Measurements from ENCODE around the gene RAB3IL1. TPM values are rescaled to one million over a fixed set of nuclear protein-coding genes. Genes with fewer than 3 reads are reported as not detected.

The RAB3IL1 gene
- total RNA-seq, 4 donors from 2014 or later: 14.0 to 31.5 (median 14.2) TPM

Small RNA genes lying within 50 kb of the gene (small RNA-seq; reads per million reads assigned to genes)
- gene MIR6746 (0 reads per million in 3 donors), gene RNU6-1243P (0 reads per million in 3 donors)

Other genes starting within 250 kb of the RAB3IL1 start
- gene DAGLA, start 237.2 kb downstream of the RAB3IL1 start, total RNA-seq: 1 to 10 TPM; 1.5 to 4.9 (median 3.8) TPM
- gene MYRF, start 164.9 kb downstream of the RAB3IL1 start, total RNA-seq: under 1 TPM; under 0.01 to 0.71 (median 0.40) TPM
- gene TMEM258, start 125.0 kb downstream of the RAB3IL1 start, total RNA-seq: 10 to 100 TPM; 34.5 to 48.2 (median 43.8) TPM
- 10 to 100 TPM in 1 of 4 donors, 1 to 10 TPM in 3; 5.0 to 10.2 (median 7.5) TPM for gene FEN1, start 124.7 kb downstream of the RAB3IL1 start, total RNA-seq
- 10 to 100 TPM; 20.2 to 26.0 (median 23.8) TPM for gene FADS1, start 100.6 kb downstream of the RAB3IL1 start, total RNA-seq
- 10 to 100 TPM; 15.9 to 32.8 (median 28.0) TPM for gene FADS2, start 89.3 kb downstream of the RAB3IL1 start, total RNA-seq
- 100 to 1,000 TPM in 1 of 4 donors, 10 to 100 TPM in 3; 42.4 to 103 (median 57.8) TPM for gene FADS3, start 26.0 kb downstream of the RAB3IL1 start, total RNA-seq
- gene BEST1, start 32.8 kb upstream of the RAB3IL1 start, total RNA-seq: 1 to 10 TPM; 2.2 to 5.0 (median 4.3) TPM
- gene FTH1, start 50.1 kb upstream of the RAB3IL1 start, total RNA-seq: 1,000 to 10,000 TPM; 1,795 to 3,027 (median 2,719) TPM
- gene INCENP, start 206.4 kb upstream of the RAB3IL1 start, total RNA-seq: 10 to 100 TPM; 13.8 to 20.3 (median 16.0) TPM